ENCODE data around the gene KRT40.

Gene KRT40

DNA sequence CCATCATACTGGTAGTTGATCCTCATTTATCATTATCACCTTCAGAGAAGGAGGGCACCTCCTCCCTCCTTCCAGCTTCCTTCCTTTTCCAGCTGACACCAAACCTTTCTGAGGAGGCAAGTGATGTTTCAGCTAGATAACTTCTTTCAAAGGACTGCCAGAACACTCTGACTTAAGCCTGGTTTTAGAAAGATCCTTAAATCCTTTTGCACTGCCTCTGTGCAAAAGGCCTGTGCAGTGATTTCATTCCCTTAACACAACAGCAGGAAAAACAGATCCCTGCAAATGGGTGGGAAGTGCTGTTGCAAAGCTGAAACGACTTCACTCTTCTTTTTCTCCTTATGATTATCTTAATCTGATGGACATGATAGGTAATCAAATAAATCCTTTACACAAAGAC lies 39.6 kb downstream of the KRT40 start:
- Histone ChIP-seq H3K27me3 (replicated peaks) (no peaks in the 10 kb centered on the region), H3K36me3 (replicated peaks) (no peaks in the 10 kb centered on the region), H3K4me3 (ENCODE audit: low read depth, low read length) (no peak overlapping the region), H3K27ac (no peak overlapping the region)
- no peak for DNase-seq
- in situ Hi-C loops (cut with HindIII; ENCODE audit: low pct_ligation_motif_present, low sequenced_read_pairs), result no loop called here
- TF ChIP-seq, protein P1, sequence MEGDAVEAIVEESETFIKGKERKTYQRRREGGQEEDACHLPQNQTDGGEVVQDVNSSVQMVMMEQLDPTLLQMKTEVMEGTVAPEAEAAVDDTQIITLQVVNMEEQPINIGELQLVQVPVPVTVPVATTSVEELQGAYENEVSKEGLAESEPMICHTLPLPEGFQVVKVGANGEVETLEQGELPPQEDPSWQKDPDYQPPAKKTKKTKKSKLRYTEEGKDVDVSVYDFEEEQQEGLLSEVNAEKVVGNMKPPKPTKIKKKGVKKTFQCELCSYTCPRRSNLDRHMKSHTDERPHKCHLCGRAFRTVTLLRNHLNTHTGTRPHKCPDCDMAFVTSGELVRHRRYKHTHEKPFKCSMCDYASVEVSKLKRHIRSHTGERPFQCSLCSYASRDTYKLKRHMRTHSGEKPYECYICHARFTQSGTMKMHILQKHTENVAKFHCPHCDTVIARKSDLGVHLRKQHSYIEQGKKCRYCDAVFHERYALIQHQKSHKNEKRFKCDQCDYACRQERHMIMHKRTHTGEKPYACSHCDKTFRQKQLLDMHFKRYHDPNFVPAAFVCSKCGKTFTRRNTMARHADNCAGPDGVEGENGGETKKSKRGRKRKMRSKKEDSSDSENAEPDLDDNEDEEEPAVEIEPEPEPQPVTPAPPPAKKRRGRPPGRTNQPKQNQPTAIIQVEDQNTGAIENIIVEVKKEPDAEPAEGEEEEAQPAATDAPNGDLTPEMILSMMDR (IDR thresholded peaks at IDR 0.05; ENCODE audit: low read depth, low read length, missing control alignments), result no peak

DNA sequence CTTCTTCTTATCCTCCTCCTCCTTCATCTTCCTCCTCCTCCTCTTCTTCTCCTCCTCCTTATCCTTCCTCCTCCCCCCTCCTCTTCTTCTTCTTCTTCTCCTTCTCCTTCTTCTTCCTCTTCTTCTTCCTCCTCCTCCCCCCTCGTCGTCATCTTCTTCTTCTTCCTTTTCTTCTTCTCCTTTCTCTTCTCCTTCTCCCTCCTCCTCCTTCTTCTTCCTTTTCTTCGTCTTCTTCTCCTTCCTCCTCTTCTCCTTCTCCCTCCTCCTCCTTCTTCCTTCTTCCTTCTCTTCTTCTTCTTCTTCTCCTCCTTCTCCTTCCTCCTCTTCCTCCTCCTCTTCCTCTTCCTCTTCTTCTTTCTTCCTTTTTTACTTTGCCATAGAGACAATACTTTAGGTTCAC lies 41.6 kb downstream of the KRT40 start:
- in situ Hi-C loops (cut with HindIII; ENCODE audit: low pct_ligation_motif_present, low sequenced_read_pairs), result no loop called here
- Histone ChIP-seq H3K36me3 (replicated peaks) (no peaks in the 10 kb centered on the region), H3K27ac (no peak overlapping the region), H3K27me3 (replicated peaks) (no peaks in the 10 kb centered on the region), H3K4me3 (ENCODE audit: low read depth, low read length) (no peak overlapping the region)
- TF ChIP-seq, protein P1 (IDR thresholded peaks at IDR 0.05; ENCODE audit: low read depth, low read length, missing control alignments), result no peak
- no peak for DNase-seq

DNA sequence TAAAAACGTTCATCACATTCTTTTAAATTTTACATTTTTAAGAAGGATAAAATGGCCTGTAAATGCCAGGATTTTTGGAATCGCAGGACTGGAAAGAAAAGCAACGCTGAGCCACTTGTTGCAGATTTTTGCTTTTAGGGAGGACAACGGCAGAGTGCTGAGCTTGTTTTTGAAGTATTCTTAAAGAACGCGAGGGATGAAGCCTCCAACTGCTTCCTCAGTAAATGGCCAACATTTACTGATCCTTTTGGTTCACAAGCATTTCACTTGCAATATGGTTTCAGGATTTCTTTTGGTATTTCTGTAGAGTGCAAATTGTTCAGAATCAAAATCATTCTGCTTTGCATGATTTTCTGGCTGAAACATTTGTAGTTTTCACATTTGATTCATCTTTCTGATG lies 43.9 kb downstream of the KRT40 start:
- Histone ChIP-seq H3K36me3 (replicated peaks) (no peaks in the 10 kb centered on the region), H3K4me3 (ENCODE audit: low read depth, low read length) (no peak overlapping the region), H3K27me3 (replicated peaks) (no peaks in the 10 kb centered on the region), H3K27ac (no peak overlapping the region)
- TF ChIP-seq, protein P1 (IDR thresholded peaks at IDR 0.05; ENCODE audit: low read depth, low read length, missing control alignments), result no peak
- in situ Hi-C loops (cut with HindIII; ENCODE audit: low pct_ligation_motif_present, low sequenced_read_pairs), result no loop called here
- no peak for DNase-seq

GRCh38 chr17:40938981-40939380 lies 45.1 kb downstream of the KRT40 start:
- no peak for DNase-seq
- Histone ChIP-seq H3K27me3 (replicated peaks) (no peaks in the 10 kb centered on the region), H3K27ac (no peak overlapping the region), H3K4me3 (ENCODE audit: low read depth, low read length) (no peak overlapping the region), H3K36me3 (replicated peaks) (no peaks in the 10 kb centered on the region)
- TF ChIP-seq, protein P1 (IDR thresholded peaks at IDR 0.05; ENCODE audit: low read depth, low read length, missing control alignments), result no peak
- in situ Hi-C loops (cut with HindIII; ENCODE audit: low pct_ligation_motif_present, low sequenced_read_pairs), result no loop called here

DNA sequence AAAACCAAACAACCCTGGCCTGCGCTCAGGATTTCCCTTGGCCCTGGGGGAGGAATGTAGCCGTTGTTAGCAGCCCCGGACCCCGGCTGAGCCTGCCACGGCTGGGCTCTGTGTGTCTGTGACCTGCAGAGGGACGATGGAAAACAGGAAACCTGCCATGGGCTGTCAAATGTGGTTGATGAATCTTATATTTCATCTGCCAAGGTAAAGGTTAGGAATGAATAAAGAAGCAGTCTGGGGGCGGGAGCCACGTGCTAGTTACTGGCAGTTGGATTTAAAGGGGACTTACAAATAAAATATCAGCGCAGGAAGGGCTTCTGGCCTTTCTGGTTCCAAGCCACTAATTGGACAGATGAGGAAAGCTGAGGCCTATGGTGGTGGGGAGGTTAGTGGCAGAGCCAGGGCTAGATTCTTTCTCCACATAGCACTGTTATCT lies 46.7 kb downstream of the KRT40 start, which contains the start of gene KRT23:
TSS of gene KRT23 (minus strand) at position 263 of the 436 bp plus-strand sequence. CDS start 1,043 bp downstream, outside the sequence.
- in situ Hi-C loops (cut with HindIII; ENCODE audit: low pct_ligation_motif_present, low sequenced_read_pairs), result no loop called here
- H3K27ac ChIP-seq, result no peak within 1 kb of the TSS
- TF ChIP-seq, protein P1 (IDR thresholded peaks at IDR 0.05; ENCODE audit: low read depth, low read length, missing control alignments), result no peak
- H3K4me3 ChIP-seq (ENCODE audit: low read depth, low read length), result no peak within 1 kb of the TSS
- H3K36me3 ChIP-seq (replicated peaks), result no peaks in the 10 kb centered on the region
- DNase-seq, result no peak
- no peaks in the 10 kb centered on the region for H3K27me3 ChIP-seq (replicated peaks)

DNA sequence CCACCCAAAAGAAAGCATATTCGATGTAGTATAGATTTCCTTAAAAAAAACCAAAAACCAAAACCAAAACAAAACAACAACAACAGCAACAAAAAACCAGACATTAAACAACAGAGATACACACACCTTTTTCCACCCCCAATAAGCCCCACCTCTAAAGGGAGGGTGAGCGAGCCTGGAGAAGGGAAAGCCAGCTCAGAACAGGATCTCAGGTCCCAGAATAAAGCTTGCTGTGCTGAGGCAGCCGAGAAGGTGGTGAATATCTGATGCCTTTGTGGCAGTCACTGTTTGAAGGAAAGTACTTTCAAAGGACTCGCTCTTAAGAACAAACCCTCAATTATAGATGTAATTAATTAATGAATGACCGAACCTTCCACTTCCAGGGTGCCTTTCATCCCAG lies 47.1 kb downstream of the KRT40 start:
- in situ Hi-C loops (cut with HindIII; ENCODE audit: low pct_ligation_motif_present, low sequenced_read_pairs), result no loop called here
- TF ChIP-seq, protein P1 (IDR thresholded peaks at IDR 0.05; ENCODE audit: low read depth, low read length, missing control alignments), result no peak
- H3K27ac ChIP-seq, result no peak overlapping the region

More for the DNA sequence above, 47.1 kb downstream of the KRT40 start:
- Histone ChIP-seq H3K4me3 (ENCODE audit: low read depth, low read length) (no peak overlapping the region), H3K36me3 (replicated peaks) (no peaks in the 10 kb centered on the region), H3K27me3 (replicated peaks) (no peaks in the 10 kb centered on the region)
- DNase-seq, result no peak

Measured in brain microvascular endothelial cell (primary cell).